Measurements from ENCODE around the gene RACK1.
"Not testable (repeated sequence)": the region's sequence is repeated elsewhere in the genome, so short reads cannot be mapped to it uniquely, and the experiment has no call there.

RACK1 gene

DNA sequence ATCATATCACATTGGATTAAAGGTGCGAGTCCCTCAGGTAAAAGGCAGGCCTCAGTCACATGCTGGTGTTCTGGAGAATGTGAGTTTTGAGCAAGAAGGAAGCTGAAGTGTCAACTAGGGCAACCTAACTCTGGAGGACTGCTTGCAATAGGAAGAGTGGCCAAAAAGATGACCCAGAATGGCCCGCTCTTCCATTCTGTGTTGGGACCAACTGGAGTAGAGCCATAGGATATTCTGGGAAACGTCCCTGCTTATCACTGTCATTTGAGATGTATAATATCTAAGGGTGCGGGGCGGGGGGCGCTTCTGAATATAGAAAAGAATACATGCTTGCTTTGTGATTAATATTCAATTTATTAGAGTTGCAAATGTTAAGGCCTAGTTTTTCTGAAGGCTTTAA, 31.6 kb downstream of the RACK1 start:
- DNase-seq: no peak

GRCh38 chr5:181211208-181211607, 32.5 kb downstream of the RACK1 start:
- no peak for DNase-seq

- not testable (repeated sequence) for DNase-seq
Observed at GRCh38 chr5:181210698-181211097, 33.0 kb downstream of the RACK1 start.

- not testable (repeated sequence) for DNase-seq
Observed at GRCh38 chr5:181210148-181210547, 33.6 kb downstream of the RACK1 start.

GRCh38 chr5:181209006-181209405, 34.7 kb downstream of the RACK1 start:
- DNase-seq: not testable (repeated sequence)

- no peak for DNase-seq
Observed at GRCh38 chr5:181207960-181208253, 35.8 kb downstream of the RACK1 start.

DNA sequence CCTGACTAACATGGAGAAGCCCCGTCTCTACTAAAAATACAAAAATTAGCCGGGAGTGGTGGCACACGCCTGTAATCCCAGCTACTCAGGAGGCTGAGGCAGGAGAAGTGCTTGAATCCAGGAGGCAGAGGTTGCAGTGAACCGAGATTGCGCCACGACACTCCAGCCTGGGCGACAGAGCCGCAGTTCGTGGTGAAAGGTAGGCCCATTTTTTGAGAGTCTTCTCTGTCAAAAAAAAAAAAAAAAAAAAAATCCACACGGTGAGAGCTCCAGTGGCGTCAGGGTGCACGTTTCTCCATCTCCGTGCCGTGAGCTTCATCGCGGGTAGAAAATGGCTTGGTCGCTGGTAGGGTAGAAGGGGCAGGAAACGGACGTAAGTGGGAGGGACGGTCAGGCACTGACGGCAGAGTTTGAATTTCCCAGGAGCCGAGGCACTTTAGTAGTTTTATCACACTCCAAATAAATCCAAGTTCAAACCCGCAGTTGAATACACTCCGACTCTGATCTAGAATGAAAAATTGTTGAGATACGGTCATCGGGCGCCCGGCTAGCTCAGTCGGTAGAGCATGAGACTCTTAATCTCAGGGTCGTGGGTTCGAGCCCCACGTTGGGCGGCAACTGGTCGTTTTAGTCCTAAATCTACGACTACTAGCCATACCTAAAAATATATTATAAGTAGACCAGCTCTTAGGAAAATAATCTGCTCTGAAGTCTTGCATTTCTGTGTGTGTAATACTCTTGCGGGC, 36.3 kb downstream of the RACK1 start:
- no peak for DNase-seq

DNA sequence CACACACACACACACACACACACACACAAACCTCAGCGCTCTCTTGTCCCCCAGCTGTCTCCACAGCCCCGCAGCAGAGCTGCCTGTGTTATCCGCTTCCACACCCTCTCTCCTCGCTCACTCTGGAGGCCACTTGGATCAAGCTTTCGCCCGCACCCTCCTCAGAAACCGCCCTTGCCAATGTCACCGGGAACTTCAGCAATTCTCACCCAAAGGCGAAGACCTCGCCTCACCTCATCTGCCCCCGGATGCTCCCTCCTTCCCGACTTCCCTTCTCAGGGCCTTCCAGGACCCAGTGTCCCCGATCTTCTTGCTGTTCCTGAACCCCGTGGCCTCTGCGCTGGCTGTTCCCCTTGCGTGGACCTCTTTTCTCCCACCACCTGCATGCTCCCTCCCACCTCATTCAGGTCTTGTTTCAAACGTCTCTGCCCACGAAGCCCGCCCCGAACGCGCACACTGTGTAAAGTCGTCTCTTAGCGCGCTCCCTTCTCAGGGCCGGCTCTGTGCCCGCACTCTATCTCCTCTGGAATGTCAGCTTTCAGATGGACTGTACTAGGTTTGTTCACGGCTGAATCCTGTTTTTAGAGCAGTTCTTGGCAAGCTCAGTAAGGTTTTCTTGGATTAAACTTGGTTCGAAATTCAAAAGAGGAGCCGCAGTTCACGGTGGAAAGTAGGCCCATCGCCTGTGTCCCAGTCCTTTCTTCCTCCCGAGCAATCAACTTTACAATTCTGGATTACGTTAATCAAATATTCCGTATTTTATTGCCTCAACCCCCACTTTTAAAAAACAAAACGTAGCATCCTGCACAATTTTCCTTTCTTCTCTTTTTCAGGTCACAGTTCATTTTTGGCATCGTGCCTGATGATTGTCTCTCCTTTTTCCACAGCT, 37.7 kb downstream of the RACK1 start:
- no peak for DNase-seq

GRCh38 chr5:181204826-181205760, 38.6 kb downstream of the RACK1 start, which contains the start of gene TRIM7:
Gene TRIM7 (minus strand): TSS chr5:181205196. CDS start chr5:181205110, 86 bp downstream.
- peak; percentile 78 for DNase-seq

- peak; percentile 58 for DNase-seq
Observed at GRCh38 chr5:181204113-181204825, 39.4 kb downstream of the RACK1 start.

- peak; percentile 83 for DNase-seq
Observed at GRCh38 chr5:181203777-181204112, 40.0 kb downstream of the RACK1 start.

DNA sequence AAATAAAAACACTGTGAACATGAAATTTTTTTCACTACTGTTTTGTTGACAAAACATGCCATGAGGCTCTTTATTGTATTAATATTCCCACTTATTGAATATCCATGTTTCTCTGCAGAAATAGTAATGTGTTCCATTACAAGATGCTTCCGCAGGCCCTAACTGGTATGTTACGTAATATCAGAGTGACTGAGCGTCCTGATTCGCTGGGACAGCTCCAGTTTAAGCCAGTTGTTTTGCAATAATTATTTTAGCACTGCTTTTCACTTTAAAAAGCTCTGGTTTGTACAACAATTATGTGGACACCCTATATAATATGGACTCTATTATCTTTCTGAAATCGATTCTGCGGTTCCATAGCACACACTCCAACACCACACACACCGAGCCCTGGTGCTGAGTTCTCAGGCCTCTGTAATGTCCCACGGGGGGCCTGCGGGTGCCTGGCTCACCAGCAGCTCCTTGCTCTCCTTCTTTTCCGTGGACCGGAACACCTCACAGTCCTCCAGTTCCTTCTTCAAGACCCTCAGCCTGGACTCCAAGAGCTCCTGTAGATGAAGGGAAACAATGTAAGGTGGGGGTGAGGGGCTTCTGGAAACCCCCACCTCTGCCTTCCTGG, 40.5 kb downstream of the RACK1 start:
- DNase-seq: no peak

- DNase-seq: no peak
Observed at GRCh38 chr5:181200816-181201215, 42.9 kb downstream of the RACK1 start.

GRCh38 chr5:181199881-181200638, 43.6 kb downstream of the RACK1 start:
- no peak for DNase-seq

- no peak for DNase-seq
Observed at GRCh38 chr5:181198905-181199519, 44.7 kb downstream of the RACK1 start.

GRCh38 chr5:181198106-181198685, 45.5 kb downstream of the RACK1 start:
- DNase-seq: no peak

DNA sequence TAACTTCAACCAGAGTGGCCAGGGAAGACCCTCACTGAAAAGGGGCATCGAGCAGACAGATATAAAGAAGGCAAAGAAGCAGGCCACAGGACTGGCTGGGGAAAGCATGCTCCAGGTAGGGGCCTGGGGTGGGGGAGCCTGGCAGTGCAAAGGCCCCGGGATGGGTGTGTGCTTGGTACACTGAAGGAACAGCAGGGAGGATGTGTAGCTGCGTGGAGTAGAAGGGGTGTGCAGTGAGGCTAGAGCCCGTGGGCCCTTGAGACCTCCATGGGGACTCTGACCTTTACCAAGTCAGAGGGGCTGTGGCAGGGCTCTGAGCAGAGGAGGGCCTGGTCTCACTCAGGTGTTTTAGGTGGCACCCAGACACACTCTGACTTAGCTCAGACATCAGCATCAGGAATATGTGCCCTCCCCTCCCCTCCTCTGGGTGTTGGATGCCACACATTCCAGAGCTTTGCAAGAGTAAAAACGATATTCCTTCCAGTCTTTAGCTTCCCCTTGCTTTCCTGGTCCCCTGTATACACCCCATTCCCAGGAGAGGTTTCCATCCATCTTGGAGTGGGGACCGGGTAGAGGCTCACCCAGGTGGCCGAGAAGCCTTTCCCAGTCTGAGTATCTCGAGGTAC, 46.3 kb downstream of the RACK1 start:
- DNase-seq: no peak

- no peak for DNase-seq
Observed at GRCh38 chr5:181195249-181195761, 48.4 kb downstream of the RACK1 start.

DNA sequence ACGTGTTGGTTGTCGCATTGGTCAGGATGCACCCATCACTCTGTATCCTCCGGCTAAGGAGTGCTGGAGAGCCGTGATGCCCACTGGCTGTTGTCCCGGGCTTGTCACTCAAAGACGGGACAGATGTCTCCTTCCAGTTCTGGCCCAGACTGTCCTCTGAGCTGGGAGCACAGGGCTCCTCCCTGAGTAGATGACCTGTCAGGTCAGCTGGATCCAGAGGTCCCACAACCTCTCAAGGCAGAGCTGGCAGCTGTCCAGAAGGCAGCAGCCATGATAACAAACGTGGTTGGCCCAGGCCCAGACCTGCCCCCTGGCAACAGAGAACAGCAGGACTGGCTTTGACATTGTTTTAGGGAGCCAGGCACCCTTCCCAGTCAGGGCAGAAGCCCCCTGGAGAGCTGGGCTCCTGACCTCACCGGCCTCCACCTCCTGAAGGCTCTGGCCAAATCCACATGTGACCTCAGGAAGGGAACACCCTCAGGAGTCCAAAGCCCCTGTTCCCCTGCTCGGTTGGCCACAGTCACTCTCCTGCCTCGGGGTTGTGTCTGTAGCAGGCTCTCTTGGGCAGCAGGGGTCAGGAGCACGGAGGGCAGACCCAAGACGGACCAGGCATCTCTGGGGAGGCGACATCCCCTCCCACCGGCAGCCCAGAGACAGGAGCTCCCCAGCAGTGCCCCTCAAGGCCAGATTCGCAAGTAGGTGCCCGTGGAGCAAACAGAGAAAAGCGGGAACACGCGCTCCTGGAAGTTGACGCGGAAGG, 49.0 kb downstream of the RACK1 start:
- DNase-seq: no peak
